HepG2 (cell line): ENCODE data around the gene CCS. TPM values are rescaled to one million over a fixed set of nuclear protein-coding genes. Genes with fewer than 3 reads are reported as not detected.
A peak's percentile ranks its signal among the peaks of the same experiment; 100 is the strongest.

Source experiments
- DR1 ChIP-seq: sonication (generic); formaldehyde crosslinking; IDR thresholded peaks from 2 replicates; pipeline ENCODE4 v1.8.0; 2021; ENCODE audit warnings: mild to moderate bottlenecking, missing genetic modification reagents, inconsistent platforms
- ETV5 ChIP-seq: IDR thresholded peaks from 2 replicates; pipeline ENCODE4 v1.6.1; 2018; ENCODE audit warnings: missing biosample characterization, missing genetic modification reagents, inconsistent platforms, borderline replicate concordance
- FOXA3 ChIP-seq: IDR thresholded peaks from 2 replicates; pipeline ENCODE4 v1.6.1; 2016; ENCODE audit warnings: missing genetic modification reagents, missing compliant biosample characterization
- FOXJ3 ChIP-seq: sonication (generic); formaldehyde crosslinking; IDR thresholded peaks from 2 replicates; pipeline ENCODE4 v1.4.0; 2020; ENCODE audit warnings: missing genetic modification reagents, mild to moderate bottlenecking, borderline replicate concordance
- HOXD1 ChIP-seq: sonication (generic); formaldehyde crosslinking; IDR thresholded peaks from 2 replicates; pipeline ENCODE4 v1.5.0; 2020; ENCODE audit warnings: missing genetic modification reagents
- IRF2 ChIP-seq: IDR thresholded peaks from 2 replicates; pipeline ENCODE4 v1.6.1; 2018; ENCODE audit warnings: missing genetic modification reagents, missing compliant biosample characterization
- KDM6A ChIP-seq: IDR thresholded peaks from 2 replicates; pipeline ENCODE4 v1.6.1; 2016; ENCODE audit warnings: low read depth
- NCOR1 ChIP-seq: fragments of 200-600 bp; sonication (generic); IDR thresholded peaks from 2 replicates; pipeline ENCODE4 v1.7.0; 2017; ENCODE audit warnings: antibody characterized with exemption, low read length, borderline replicate concordance
- PHF8 ChIP-seq: sonication (generic); formaldehyde crosslinking; IDR thresholded peaks from 2 replicates; pipeline ENCODE4 v1.5.0; 2020; ENCODE audit warnings: missing genetic modification reagents
- SALL1 ChIP-seq: sonication (generic); formaldehyde crosslinking; IDR thresholded peaks from 2 replicates; pipeline ENCODE4 v1.8.0; 2022; ENCODE audit warnings: mild to moderate bottlenecking, missing genetic modification reagents
- ZBTB21 ChIP-seq: sonication (generic); formaldehyde crosslinking; IDR thresholded peaks from 2 replicates; pipeline ENCODE4 v1.4.0; 2020; ENCODE audit warnings: missing genetic modification reagents
- ZFP1 ChIP-seq: IDR thresholded peaks from 2 replicates; pipeline ENCODE4 v1.6.1; 2016
- ZNF546 ChIP-seq: sonication (generic); formaldehyde crosslinking; conservative IDR thresholded peaks from 2 replicates; pipeline ENCODE4 v1.8.1; 2023; ENCODE audit warnings: mild to moderate bottlenecking, missing genetic modification reagents
- ZNF710 ChIP-seq: sonication (generic); formaldehyde crosslinking; IDR thresholded peaks from 2 replicates; pipeline ENCODE4 v1.5.0; 2020; ENCODE audit warnings: mild to moderate bottlenecking, missing genetic modification reagents, borderline replicate concordance
- ZNF777 ChIP-seq: sonication (generic); formaldehyde crosslinking; IDR thresholded peaks from 2 replicates; pipeline ENCODE4 v1.4.0; 2020; ENCODE audit warnings: missing genetic modification reagents
- ZNF792 ChIP-seq: IDR thresholded peaks from 2 replicates; pipeline ENCODE4 v1.6.1; 2016
- polyA plus RNA-seq, 8 experiments: library from polyadenylated mRNA; depleted of rRNA in 3 of 8; stranded (reverse) in 7 of 8; unstranded in 1 of 8; fragments of >200 nt; fragmentation: Illumina TruSeq in 4 of 8; extraction: Trizol in 4 of 8; gene quantifications; 2 replicates each; pipeline versions ENCODE4 v1.2.1 to v1.2.3, GENCODE V29; 2011 to 2016; ENCODE audit warnings: low read depth in 4 of 8, missing spikeins in 1 of 8, mixed read lengths in 1 of 8; ENCODE audit not compliant: insufficient read depth in 1 of 8
- total RNA-seq, 5 experiments: library from RNA; depleted of rRNA; stranded (reverse); fragments of >200 nt; fragmentation: Illumina TruSeq; extraction: Trizol; gene quantifications; 2 replicates each; pipeline ENCODE4 v1.2.3, GENCODE V29; 2016; ENCODE audit warnings: low read depth in 1 of 5
- TF ChIP-seq, protein P1 (sequence below): sonication (generic); formaldehyde crosslinking; IDR thresholded peaks from 2 replicates; pipeline ENCODE4 v1.4.0; 2020; ENCODE audit warnings: mild to moderate bottlenecking, missing genetic modification reagents

CCS gene
- total and polyA plus RNA-seq, 2 of the 13 experiments (the other 11 are each of a cell fraction or from before 2014, with no cell fraction given) = 25.4 to 44.6 TPM

DNA sequence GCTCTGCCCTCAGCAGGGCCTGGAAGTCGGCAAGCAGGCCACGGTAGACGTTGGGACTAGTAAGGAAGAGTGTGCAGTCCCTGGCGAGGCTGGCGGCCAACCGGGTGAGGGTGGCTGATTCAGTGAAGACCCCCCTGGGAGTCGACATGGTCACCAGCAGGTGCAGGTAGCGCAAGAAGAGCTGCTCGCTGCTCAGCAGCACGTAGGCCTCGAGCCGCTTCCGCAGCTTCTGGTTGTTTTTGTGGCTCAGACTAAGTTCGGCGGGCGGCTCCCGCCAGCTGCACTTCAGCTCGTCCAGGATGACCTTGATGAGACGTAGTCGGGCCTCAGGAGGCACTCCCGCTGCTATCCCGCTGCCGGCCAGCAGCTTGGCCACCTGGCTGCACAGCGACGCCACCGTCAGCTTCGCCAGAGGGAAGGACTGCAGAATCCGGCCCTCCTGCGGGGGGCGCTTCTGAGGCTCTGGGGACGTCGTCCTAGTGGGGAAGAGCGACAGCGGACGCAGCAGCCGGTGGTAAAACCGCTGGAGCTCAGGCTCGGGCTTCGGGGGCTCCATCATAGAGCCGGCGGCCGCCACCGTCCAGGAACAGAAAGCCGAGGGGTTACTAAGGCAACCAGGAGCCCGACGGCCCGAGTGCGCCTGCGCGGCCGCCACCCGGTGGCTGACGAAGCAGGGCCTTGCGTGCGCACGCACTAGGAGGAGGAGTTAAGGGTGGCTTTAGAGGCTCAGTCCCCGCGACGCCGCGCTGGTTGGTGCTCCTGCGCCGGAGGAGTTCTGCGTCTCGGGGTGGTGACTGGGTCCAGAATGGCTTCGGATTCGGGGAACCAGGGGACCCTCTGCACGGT lies at the start of gene CCS, which contains the start of gene CCDC87 (continued):
- no peak; the same call in 1 of the 2 replicates for TF ChIP-seq ZBTB21 (CRISPR knock-in tag)
- TF ChIP-seq, protein P1, sequence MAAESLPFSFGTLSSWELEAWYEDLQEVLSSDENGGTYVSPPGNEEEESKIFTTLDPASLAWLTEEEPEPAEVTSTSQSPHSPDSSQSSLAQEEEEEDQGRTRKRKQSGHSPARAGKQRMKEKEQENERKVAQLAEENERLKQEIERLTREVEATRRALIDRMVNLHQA (CRISPR knock-in tag) = no peak
- TF ChIP-seq ETV5 (CRISPR knock-in tag) = peak; percentile 66
- TF ChIP-seq ZNF777 = peak; percentile 99
- TF ChIP-seq FOXJ3 (CRISPR knock-in tag) = peak; percentile 71; the same call in 1 of the 2 replicates
- peak; percentile 45; the same call in 1 of the 2 replicates for TF ChIP-seq HOXD1 (CRISPR knock-in tag)
- TF ChIP-seq ZNF710 = 0 out of 2 replicates have a peak, but pooled peaks have one; percentile 26
- no peak for TF ChIP-seq FOXA3 (CRISPR knock-in tag)
- peak; percentile 91; the same call in 1 of the 2 replicates for TF ChIP-seq ZNF546 (CRISPR knock-in tag)
- TF ChIP-seq KDM6A = 0 out of 2 replicates have a peak, but pooled peaks have one; percentile 19
- TF ChIP-seq ZNF792 = peak; percentile 65; the same call in 1 of the 2 replicates
- peak; percentile 72 for TF ChIP-seq DR1 (CRISPR knock-in tag)
- TF ChIP-seq SALL1 (CRISPR knock-in tag) = peak; percentile 58; the same call in 1 of the 2 replicates
- TF ChIP-seq IRF2 (CRISPR knock-in tag) = peak; percentile 75
- peak; percentile 92 for TF ChIP-seq PHF8 (CRISPR knock-in tag)
- peak; percentile 35; the same call in 1 of the 2 replicates for TF ChIP-seq ZFP1 (CRISPR knock-in tag)
- TF ChIP-seq NCOR1 = peak; percentile 32; the same call in 1 of the 2 replicates
